ENCODE data around the gene CRYBG1. TPM values are rescaled to one million over a fixed set of nuclear protein-coding genes. Genes with fewer than 3 reads are reported as not detected.

Gene CRYBG1
- total RNA-seq, 1 donor from 2014 or later = 0.07 TPM

DNA sequence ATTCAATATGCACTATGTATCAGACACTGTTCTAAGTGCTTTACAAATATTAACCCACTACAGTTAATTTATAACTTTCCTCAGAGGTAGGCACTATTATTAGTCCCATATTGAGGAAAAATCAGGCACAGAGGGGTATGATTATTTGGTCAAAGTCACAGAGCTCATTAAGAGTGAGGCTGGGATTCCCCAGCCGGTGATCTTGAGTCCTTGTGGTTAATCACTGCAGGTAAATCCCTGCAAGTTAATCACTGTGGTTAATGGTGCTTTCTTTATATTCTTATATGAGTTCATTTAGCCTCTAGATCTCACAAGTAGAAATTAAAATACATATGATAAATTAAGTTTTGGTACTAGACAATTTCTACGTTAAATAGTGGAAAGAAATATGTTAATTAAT lies 9.2 kb downstream of the CRYBG1 start:
- TF ChIP-seq, protein P1, sequence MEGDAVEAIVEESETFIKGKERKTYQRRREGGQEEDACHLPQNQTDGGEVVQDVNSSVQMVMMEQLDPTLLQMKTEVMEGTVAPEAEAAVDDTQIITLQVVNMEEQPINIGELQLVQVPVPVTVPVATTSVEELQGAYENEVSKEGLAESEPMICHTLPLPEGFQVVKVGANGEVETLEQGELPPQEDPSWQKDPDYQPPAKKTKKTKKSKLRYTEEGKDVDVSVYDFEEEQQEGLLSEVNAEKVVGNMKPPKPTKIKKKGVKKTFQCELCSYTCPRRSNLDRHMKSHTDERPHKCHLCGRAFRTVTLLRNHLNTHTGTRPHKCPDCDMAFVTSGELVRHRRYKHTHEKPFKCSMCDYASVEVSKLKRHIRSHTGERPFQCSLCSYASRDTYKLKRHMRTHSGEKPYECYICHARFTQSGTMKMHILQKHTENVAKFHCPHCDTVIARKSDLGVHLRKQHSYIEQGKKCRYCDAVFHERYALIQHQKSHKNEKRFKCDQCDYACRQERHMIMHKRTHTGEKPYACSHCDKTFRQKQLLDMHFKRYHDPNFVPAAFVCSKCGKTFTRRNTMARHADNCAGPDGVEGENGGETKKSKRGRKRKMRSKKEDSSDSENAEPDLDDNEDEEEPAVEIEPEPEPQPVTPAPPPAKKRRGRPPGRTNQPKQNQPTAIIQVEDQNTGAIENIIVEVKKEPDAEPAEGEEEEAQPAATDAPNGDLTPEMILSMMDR (conservative IDR thresholded peaks at IDR 0.05) = no peak
- Mint-ChIP-seq H3K9me3 (no peaks in the 10 kb centered on the region), H3K36me3 (ENCODE audit: low read depth) (no peaks in the 10 kb centered on the region), H3K27me3 (ENCODE audit: low read depth) (peaks cover 27% of the 10 kb centered on the region), H3K4me1 (no peaks in the 10 kb centered on the region), H3K4me3 (no peak overlapping the region), H3K27ac (ENCODE audit: unreplicated experiment) (no peak overlapping the region)
- no peak for DNase-seq (ENCODE audit: low read depth, low spot score)

GRCh38 chr6:106370639-106371038 lies 10.1 kb downstream of the CRYBG1 start:
- Mint-ChIP-seq H3K36me3 (ENCODE audit: low read depth) (no peaks in the 10 kb centered on the region), H3K4me1 (no peaks in the 10 kb centered on the region), H3K27ac (ENCODE audit: unreplicated experiment) (no peak overlapping the region), H3K9me3 (no peaks in the 10 kb centered on the region), H3K27me3 (ENCODE audit: low read depth) (peaks cover 25% of the 10 kb centered on the region), H3K4me3 (no peak overlapping the region)
- TF ChIP-seq, protein P1 (conservative IDR thresholded peaks at IDR 0.05) = no peak
- no peak for DNase-seq (ENCODE audit: low read depth, low spot score)

GRCh38 chr6:106372838-106373501 lies 12.5 kb downstream of the CRYBG1 start:
- Mint-ChIP-seq H3K27ac (ENCODE audit: unreplicated experiment) (no peak overlapping the region), H3K9me3 (no peaks in the 10 kb centered on the region), H3K4me3 (no peak overlapping the region), H3K27me3 (ENCODE audit: low read depth) (peaks cover 16% of the 10 kb centered on the region), H3K4me1 (no peaks in the 10 kb centered on the region), H3K36me3 (ENCODE audit: low read depth) (no peaks in the 10 kb centered on the region)
- TF ChIP-seq, protein P1 (conservative IDR thresholded peaks at IDR 0.05) = no peak
- DNase-seq (ENCODE audit: low read depth, low spot score) = no peak

- H3K4me1 Mint-ChIP-seq = no peaks in the 10 kb centered on the region
- TF ChIP-seq, protein P1 (conservative IDR thresholded peaks at IDR 0.05) = no peak
- H3K36me3 Mint-ChIP-seq (ENCODE audit: low read depth) = no peaks in the 10 kb centered on the region
- H3K9me3 Mint-ChIP-seq = no peaks in the 10 kb centered on the region
- H3K27ac Mint-ChIP-seq (ENCODE audit: unreplicated experiment) = no peak overlapping the region
- H3K4me3 Mint-ChIP-seq = no peak overlapping the region
- H3K27me3 Mint-ChIP-seq (ENCODE audit: low read depth) = peaks cover 12% of the 10 kb centered on the region
- DNase-seq (ENCODE audit: low read depth, low spot score) = no peak
Observed at GRCh38 chr6:106373502-106374239, 13.2 kb downstream of the CRYBG1 start.

DNA sequence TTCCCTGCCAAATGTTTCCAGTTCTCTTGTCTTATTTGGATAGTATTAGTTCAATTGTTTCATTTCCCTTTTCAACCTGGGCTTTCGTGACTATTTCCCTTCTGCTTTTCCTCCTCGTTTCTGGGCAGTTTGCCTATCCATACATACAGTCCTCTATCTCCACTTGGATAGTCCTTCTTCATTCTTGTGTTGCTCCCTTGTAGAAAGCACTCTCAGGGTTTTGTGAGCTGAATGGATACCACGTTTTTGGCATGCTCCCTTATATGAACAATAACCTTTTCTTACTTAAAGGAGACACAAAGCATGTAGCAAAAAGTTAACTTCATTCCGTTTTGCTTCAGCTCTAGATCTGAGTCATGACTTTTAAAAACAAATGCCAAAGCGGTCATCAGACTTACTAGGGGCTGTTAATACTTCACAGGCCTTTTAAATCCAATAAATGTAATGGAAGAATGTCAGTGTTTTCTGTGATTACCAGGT lies 16.6 kb downstream of the CRYBG1 start:
- no peaks in the 10 kb centered on the region for H3K36me3 Mint-ChIP-seq (ENCODE audit: low read depth)
- TF ChIP-seq, protein P1 (conservative IDR thresholded peaks at IDR 0.05) = no peak
- no peak for DNase-seq (ENCODE audit: low read depth, low spot score)
- no peak overlapping the region for H3K27ac Mint-ChIP-seq (ENCODE audit: unreplicated experiment)
- H3K27me3 Mint-ChIP-seq (ENCODE audit: low read depth) = peaks cover 9% of the 10 kb centered on the region
- H3K4me3 Mint-ChIP-seq = no peak overlapping the region
- H3K4me1 Mint-ChIP-seq = no peaks in the 10 kb centered on the region
- no peaks in the 10 kb centered on the region for H3K9me3 Mint-ChIP-seq

All from neural crest cell (in vitro differentiated cells).